ENCODE data around the gene BET1. TPM values are rescaled to one million over a fixed set of nuclear protein-coding genes. Genes with fewer than 3 reads are reported as not detected.

The BET1 gene
- total and polyA plus RNA-seq, 9 of the 15 experiments (the other 6 are each of a cell fraction or from before 2014, with no cell fraction given) = 15.8 to 190 (median 37.8) TPM

DNA sequence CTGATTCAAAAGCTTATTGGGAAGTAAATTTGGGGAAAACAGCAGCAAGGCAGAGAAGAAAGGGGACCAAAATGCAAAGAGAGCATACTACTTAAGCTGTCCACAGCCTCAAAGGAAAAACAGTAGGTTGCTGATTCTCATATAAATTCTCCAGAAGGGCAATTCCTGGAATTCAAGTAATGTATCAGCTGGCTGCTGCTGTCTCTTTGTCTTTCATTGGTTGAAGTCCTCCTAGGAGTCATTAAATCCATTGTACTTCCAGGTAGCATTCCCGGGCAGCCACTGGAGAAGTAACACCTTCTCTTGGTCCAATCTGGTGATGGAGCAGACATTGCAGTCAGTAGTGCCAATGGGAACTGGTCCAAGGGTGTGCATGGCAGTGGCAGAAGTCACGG, 22.7 kb downstream of the BET1 start:
- Histone ChIP-seq H3K9me3 (replicated peaks; ENCODE audit: control insufficient read depth, insufficient read depth, low read depth, low read length) (no peaks in the 10 kb centered on the region), H3K4me3 (no peak overlapping the region), H4K20me1 (replicated peaks; ENCODE audit: control insufficient read depth, insufficient read depth, low read length) (no peaks in the 10 kb centered on the region), H3K27me3 (ENCODE audit: control insufficient read depth in 2 of 2, insufficient read depth in 2 of 2, low read length in 2 of 2) (no peaks in the 10 kb centered on the region), H3K4me2 (ENCODE audit: insufficient read depth, low read length) (no peak overlapping the region), H3K9ac (ENCODE audit: insufficient read depth in 1 of 2, low read depth in 2 of 2, low read length in 2 of 2) (no peak overlapping the region), H3K79me2 (ENCODE audit: control insufficient read depth, insufficient read depth, low read length) (no peaks in the 10 kb centered on the region), H2AFZ (ENCODE audit: low read depth, low read length) (no peak overlapping the region), H3K36me3 (ENCODE audit: control insufficient read depth, insufficient read depth, low read length) (no peaks in the 10 kb centered on the region), H3K9me1 (ENCODE audit: control insufficient read depth, insufficient read depth, low read length) (no peaks in the 10 kb centered on the region), H3K27ac (ENCODE audit: extremely low read depth, low read depth, low read length) (no peak overlapping the region), H3K4me1 (replicated peaks in 1 of 2; ENCODE audit: control insufficient read depth in 2 of 2, insufficient read depth in 2 of 2, low read length in 2 of 2) (no peaks in the 10 kb centered on the region)
- intact Hi-C loops (cut with micrococcal nuclease) = no loop called here
- ATAC-seq = no peak
- BruUV-seq (replicated peaks) = no TSS peak
- POLR2A ChIA-PET = interaction anchor here (0.7 kb wide), 1 partner anchor 58 kb away, joined by 3 read pairs; no protein-coding TSS in a partner anchor
- CTCF ChIA-PET (ENCODE audit: low intra/inter-chr PET ratio) = no interaction called here
- TF ChIP-seq RBM15 (IDR thresholded peaks at IDR 0.05; ENCODE audit: insufficient read depth, low read length) = no peak
- FAIRE-seq = no peak
- DNase-seq (ENCODE audit: extremely low read depth in 1 of 4, low spot score in 3 of 4) = no peak
- WGBS (ENCODE audit: insufficient coverage, low coverage, missing lambda C conversion rate) = 0% methylated on average over 2 of the region's 2 CpGs
- in situ Hi-C loops (cut with MboI) = no loop called here

DNA sequence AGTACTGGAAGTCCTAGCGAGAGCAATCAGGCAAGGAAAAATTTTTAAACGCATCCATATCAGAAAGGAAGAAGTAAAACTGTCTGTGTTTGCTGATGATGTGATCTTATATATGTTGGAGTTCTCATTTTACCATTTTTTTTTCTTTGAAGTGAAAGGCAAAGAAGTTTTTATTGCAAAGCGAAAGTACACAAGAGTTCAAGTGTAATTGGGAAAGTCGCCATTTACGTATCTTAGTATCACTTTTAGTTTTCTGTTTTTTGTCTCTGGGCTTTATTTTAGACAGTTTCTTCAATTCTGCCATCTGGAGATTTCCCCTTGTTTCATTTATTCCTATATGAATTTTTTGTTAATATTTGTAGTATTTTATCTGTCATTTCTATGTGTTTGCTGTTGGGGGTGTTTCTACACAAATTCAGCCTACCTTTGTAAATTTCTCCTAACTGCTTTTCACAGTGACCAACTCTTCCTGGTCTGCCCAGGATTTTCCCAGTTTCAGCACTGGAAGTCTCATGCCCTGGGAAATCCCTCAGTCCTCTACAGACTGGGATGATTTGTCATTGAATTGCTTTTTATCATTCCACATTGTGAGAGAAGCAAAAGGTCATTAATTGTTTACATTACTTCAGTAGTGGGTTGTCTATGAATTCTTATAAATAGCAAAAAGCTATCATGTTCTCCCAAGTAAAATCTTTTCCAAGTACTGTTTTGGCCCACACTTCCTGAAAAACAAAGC, 23.2 kb downstream of the BET1 start:
- in situ Hi-C loops (cut with MboI) = no loop called here
- ChIA-PET POLR2A (interaction anchor here (0.7 kb wide), 1 partner anchor 57 kb away, joined by 3 read pairs; no protein-coding TSS in a partner anchor), CTCF (ENCODE audit: low intra/inter-chr PET ratio) (no interaction called here)
- no peak overlapping the region for H3K27ac ChIP-seq (ENCODE audit: extremely low read depth, low read depth, low read length)
- DNase-seq (ENCODE audit: extremely low read depth in 1 of 4, low spot score in 3 of 4) (no peak), ATAC-seq (no peak), FAIRE-seq (no peak)
- no peaks in the 10 kb centered on the region for H3K4me1 ChIP-seq (replicated peaks in 1 of 2; ENCODE audit: control insufficient read depth in 2 of 2, insufficient read depth in 2 of 2, low read length in 2 of 2)
- H2AFZ ChIP-seq (ENCODE audit: low read depth, low read length) = no peak overlapping the region
- no peaks in the 10 kb centered on the region for H3K36me3 ChIP-seq (ENCODE audit: control insufficient read depth, insufficient read depth, low read length)
- H3K4me2 ChIP-seq (ENCODE audit: insufficient read depth, low read length) = no peak overlapping the region
- intact Hi-C loops (cut with micrococcal nuclease) = no loop called here
- WGBS (ENCODE audit: insufficient coverage, low coverage, missing lambda C conversion rate) = 3% methylated on average over 5 of the region's 5 CpGs
- no peak overlapping the region for H3K4me3 ChIP-seq
- no peaks in the 10 kb centered on the region for H3K9me1 ChIP-seq (ENCODE audit: control insufficient read depth, insufficient read depth, low read length)
- H3K9me3 ChIP-seq (replicated peaks; ENCODE audit: control insufficient read depth, insufficient read depth, low read depth, low read length) = no peaks in the 10 kb centered on the region
- no peaks in the 10 kb centered on the region for H4K20me1 ChIP-seq (replicated peaks; ENCODE audit: control insufficient read depth, insufficient read depth, low read length)
- H3K9ac ChIP-seq (ENCODE audit: insufficient read depth in 1 of 2, low read depth in 2 of 2, low read length in 2 of 2) = no peak overlapping the region
- no TSS peak for BruUV-seq (replicated peaks)
- H3K79me2 ChIP-seq (ENCODE audit: control insufficient read depth, insufficient read depth, low read length) = no peaks in the 10 kb centered on the region
- no peaks in the 10 kb centered on the region for H3K27me3 ChIP-seq (ENCODE audit: control insufficient read depth in 2 of 2, insufficient read depth in 2 of 2, low read length in 2 of 2)
- TF ChIP-seq, protein P1, sequence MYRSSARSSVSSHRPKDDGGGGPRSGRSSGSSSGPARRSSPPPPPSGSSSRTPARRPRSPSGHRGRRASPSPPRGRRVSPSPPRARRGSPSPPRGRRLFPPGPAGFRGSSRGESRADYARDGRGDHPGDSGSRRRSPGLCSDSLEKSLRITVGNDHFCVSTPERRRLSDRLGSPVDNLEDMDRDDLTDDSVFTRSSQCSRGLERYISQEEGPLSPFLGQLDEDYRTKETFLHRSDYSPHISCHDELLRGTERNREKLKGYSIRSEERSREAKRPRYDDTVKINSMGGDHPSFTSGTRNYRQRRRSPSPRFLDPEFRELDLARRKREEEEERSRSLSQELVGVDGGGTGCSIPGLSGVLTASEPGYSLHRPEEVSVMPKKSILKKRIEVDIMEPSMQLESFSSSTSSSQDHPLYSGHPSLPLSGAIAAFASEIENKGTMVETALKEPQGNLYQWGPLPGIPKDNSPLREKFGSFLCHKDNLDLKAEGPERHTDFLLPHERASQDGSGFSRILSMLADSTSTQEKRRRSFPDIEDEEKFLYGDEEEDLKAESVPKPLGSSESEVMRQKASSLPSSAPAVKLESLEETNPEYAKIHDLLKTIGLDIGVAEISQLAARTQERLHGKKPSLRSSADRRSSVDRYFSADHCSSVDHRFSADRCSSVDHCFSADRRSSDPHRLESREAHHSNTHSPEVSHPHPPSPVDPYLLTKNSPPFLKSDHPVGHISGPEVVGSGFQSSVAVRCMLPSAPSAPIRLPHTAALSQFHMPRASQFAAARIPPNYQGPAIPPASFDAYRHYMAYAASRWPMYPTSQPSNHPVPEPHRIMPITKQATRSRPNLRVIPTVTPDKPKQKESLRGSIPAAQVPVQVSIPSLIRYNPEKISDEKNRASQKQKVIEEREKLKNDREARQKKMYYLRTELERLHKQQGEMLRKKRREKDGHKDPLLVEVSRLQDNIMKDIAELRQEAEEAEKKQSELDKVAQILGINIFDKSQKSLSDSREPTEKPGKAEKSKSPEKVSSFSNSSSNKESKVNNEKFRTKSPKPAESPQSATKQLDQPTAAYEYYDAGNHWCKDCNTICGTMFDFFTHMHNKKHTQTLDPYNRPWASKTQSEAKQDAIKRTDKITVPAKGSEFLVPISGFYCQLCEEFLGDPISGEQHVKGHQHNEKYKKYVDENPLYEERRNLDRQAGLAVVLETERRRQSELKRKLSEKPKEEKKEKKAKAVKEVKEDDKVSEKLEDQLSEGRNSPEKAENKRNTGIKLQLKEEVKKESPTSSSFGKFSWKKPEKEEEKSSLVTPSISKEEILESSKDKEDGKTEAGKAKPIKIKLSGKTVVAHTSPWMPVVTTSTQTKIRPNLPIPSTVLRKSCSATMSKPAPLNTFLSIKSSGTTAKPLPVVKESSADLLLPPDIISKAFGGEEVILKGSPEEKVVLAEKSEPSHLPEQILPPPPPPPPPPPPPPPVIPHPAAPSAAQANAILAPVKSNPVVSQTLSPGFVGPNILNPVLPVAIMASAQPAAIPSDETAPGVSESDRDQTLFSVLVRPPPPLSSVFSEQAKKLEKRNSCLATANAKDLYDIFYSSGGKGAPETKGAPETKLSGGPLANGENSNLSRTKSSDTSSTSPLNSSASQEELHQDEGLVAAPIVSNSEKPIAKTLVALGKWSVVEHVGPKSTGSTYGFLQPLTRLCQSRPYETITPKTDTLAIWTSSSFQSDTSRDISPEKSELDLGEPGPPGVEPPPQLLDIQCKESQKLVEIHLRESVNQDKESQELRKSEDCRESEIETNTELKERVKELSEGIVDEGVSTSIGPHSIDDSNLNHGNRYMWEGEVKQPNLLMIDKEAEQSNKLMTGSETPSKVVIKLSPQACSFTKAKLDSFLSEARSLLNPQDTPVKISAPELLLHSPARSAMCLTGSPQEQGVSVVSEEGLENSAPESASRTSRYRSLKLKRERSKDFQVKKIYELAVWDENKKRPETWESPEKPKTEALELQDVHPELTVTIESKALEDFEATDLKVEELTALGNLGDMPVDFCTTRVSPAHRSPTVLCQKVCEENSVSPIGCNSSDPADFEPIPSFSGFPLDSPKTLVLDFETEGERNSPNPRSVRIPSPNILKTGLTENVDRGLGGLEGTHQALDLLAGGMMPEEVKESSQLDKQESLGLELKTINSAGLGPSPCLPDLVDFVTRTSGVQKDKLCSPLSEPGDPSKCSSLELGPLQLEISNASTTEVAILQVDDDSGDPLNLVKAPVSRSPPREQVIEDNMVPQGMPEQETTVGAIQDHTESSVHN (IDR thresholded peaks at IDR 0.05; ENCODE audit: borderline replicate concordance in 1 of 2, low read depth in 1 of 2) = no peak
- TF ChIP-seq NBN (IDR thresholded peaks at IDR 0.05; ENCODE audit: low read depth) (no peak), ZKSCAN8 (CRISPR knock-in tag; IDR thresholded peaks at IDR 0.05) (no peak), NRF1 (conservative IDR thresholded peaks at IDR 0.05 in 1 of 2, IDR thresholded peaks at IDR 0.05 in 1 of 2) (no peak), PCBP2 (IDR thresholded peaks at IDR 0.05; ENCODE audit: low read depth, low read length, poor library complexity, severe bottlenecking) (no peak)
